GM12873 (cell line): ENCODE measurements around the gene TNFRSF11A.

Experiments used
- TF ChIP-seq, protein P1 (sequence below): IDR thresholded peaks from 2 replicates; pipeline ENCODE4 v1.5.1; 2012; ENCODE audit warnings: low read depth, mild to moderate bottlenecking, moderate library complexity, low read length, control low read depth; ENCODE audit not compliant: insufficient read depth; ENCODE audit errors: missing control alignments

Gene TNFRSF11A

GRCh38 chr18:62325806-62326645 lies 916 bp downstream of the TNFRSF11A start:
- TF ChIP-seq, protein P1, sequence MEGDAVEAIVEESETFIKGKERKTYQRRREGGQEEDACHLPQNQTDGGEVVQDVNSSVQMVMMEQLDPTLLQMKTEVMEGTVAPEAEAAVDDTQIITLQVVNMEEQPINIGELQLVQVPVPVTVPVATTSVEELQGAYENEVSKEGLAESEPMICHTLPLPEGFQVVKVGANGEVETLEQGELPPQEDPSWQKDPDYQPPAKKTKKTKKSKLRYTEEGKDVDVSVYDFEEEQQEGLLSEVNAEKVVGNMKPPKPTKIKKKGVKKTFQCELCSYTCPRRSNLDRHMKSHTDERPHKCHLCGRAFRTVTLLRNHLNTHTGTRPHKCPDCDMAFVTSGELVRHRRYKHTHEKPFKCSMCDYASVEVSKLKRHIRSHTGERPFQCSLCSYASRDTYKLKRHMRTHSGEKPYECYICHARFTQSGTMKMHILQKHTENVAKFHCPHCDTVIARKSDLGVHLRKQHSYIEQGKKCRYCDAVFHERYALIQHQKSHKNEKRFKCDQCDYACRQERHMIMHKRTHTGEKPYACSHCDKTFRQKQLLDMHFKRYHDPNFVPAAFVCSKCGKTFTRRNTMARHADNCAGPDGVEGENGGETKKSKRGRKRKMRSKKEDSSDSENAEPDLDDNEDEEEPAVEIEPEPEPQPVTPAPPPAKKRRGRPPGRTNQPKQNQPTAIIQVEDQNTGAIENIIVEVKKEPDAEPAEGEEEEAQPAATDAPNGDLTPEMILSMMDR = no peak

GRCh38 chr18:62326646-62327348 lies 1.7 kb downstream of the TNFRSF11A start:
- TF ChIP-seq, protein P1 = no peak

DNA sequence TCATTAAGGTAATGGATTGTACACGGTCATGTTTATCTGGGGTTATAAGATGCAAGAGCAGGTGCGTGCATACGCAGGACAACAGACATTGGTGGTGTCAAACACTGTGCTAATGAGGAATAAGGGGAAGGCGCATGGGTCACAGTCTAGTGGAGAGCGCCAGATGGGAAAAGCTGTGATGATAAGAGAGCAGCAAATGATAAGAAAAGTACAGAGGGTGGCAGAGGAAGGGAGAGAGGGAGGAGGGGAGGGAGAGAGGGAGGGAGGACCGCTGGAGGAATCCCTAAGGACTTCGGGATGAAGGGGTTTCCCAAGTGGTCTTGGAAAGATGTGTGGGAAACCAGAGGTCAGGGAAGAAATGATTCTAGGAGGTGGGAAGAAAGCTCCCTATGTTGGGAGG lies 2.9 kb downstream of the TNFRSF11A start:
- TF ChIP-seq, protein P1 = no peak

GRCh38 chr18:62328586-62329525 lies 3.7 kb downstream of the TNFRSF11A start:
- TF ChIP-seq, protein P1 = no peak

GRCh38 chr18:62329691-62330454 lies 4.8 kb downstream of the TNFRSF11A start:
- TF ChIP-seq, protein P1 = no peak

GRCh38 chr18:62330650-62331049 lies 5.5 kb downstream of the TNFRSF11A start:
- TF ChIP-seq, protein P1 = no peak
